Loucy (cell line): ENCODE results near the gene MYO10.

Source experiments
- H2AFZ ChIP-seq: fragments of 200-600 bp; sonication (generic); 2 replicates; pipeline ENCODE4 v1.6.0; 2016; ENCODE audit warnings: antibody characterized with exemption, mild to moderate bottlenecking, low read length, moderate library complexity
- H3F3A ChIP-seq: fragments of 200-600 bp; 2 replicates; pipeline ENCODE4 v1.6.0; 2016; ENCODE audit warnings: antibody characterized with exemption, low read depth, mild to moderate bottlenecking
- H3K27me3 ChIP-seq: fragments of 200-600 bp; sonication (generic); 2 replicates; pipeline ENCODE4 v1.6.1; 2014; ENCODE audit warnings: low read length, mild to moderate bottlenecking; ENCODE audit not compliant: insufficient read depth, poor library complexity, severe bottlenecking
- H3K36me3 ChIP-seq: fragments of 200-600 bp; sonication (generic); 2 replicates; pipeline ENCODE4 v1.6.1; 2016; ENCODE audit warnings: low read length; ENCODE audit not compliant: insufficient read depth
- H3K4me1 ChIP-seq: fragments of 200-600 bp; sonication (generic); 2 replicates; pipeline ENCODE4 v1.5.1; 2014; ENCODE audit warnings: low read length, mild to moderate bottlenecking; ENCODE audit not compliant: insufficient read depth, poor library complexity, severe bottlenecking
- H3K4me2 ChIP-seq: fragments of 200-600 bp; sonication (generic); 2 replicates; pipeline ENCODE4 v1.6.0; 2014; ENCODE audit warnings: antibody characterized with exemption, low read length, low read depth, mild to moderate bottlenecking; ENCODE audit not compliant: poor library complexity, severe bottlenecking
- H3K4me3 ChIP-seq: fragments of 200-600 bp; sonication (generic); 2 replicates; pipeline ENCODE4 v1.5.1; 2014; ENCODE audit warnings: low read length, mild to moderate bottlenecking, mixed read lengths; ENCODE audit not compliant: poor library complexity, severe bottlenecking
- H3K79me2 ChIP-seq: fragments of 200-600 bp; sonication (generic); 2 replicates; pipeline ENCODE4 v1.6.1; 2014; ENCODE audit warnings: low read length; ENCODE audit not compliant: insufficient read depth
- H3K9ac ChIP-seq: fragments of 200-600 bp; sonication (generic); 2 replicates; pipeline ENCODE4 v1.6.0; 2014; ENCODE audit warnings: mild to moderate bottlenecking, low read depth, low read length, moderate library complexity; ENCODE audit not compliant: poor library complexity, severe bottlenecking
- H3K9me2 ChIP-seq: fragments of 200-600 bp; sonication (generic); replicated peaks from 2 replicates; pipeline ENCODE4 v1.6.1; 2016; ENCODE audit warnings: low read depth, low read length, mixed read lengths
- H3K9me3 ChIP-seq: fragments of 200-600 bp; sonication (generic); 2 replicates; pipeline ENCODE4 v1.6.1; 2014; ENCODE audit warnings: mild to moderate bottlenecking, antibody characterized with exemption, low read length, low read depth; ENCODE audit not compliant: insufficient read depth
- H4K20me1 ChIP-seq: fragments of 200-600 bp; sonication (generic); 2 replicates; pipeline ENCODE4 v1.6.0; 2014; ENCODE audit warnings: antibody characterized with exemption, low read length, mild to moderate bottlenecking; ENCODE audit not compliant: insufficient read depth, poor library complexity, severe bottlenecking
- EZH2phosphoT487 ChIP-seq: fragments of 200-600 bp; IDR thresholded peaks from 2 replicates; pipeline ENCODE4 v1.6.1; 2018; ENCODE audit warnings: antibody characterized with exemption, mild to moderate bottlenecking, moderate library complexity, borderline replicate concordance
- TF ChIP-seq, protein P1 (sequence below): fragments of 200-600 bp; sonication (generic); conservative IDR thresholded peaks from 2 replicates; pipeline ENCODE4 v1.5.1; 2014; ENCODE audit warnings: mild to moderate bottlenecking, antibody characterized with exemption, low read length

The MYO10 gene

DNA sequence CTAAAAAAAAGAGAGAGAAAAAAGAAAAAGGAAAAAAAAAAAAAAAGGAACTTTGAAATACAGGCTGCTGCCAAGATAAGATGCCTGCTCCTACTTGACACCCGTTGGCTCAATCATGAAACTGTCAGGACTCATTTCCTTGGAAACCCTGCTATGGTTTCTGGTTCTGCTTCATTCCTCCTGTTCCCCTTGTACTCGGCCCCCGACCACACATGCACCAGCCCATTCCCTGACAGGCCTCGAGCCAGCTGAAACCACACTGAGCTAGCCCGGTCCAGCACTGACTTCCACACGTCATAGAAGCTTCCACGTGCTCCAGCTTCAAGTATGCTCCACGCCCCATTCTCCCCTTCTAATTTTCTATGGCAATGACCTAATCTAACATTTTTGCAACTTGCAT is 93.2 kb downstream of the MYO10 start:
- Histone ChIP-seq H3K79me2 (no peaks in the 10 kb centered on the region), H3F3A (no peaks in the 10 kb centered on the region), H3K36me3 (no peaks in the 10 kb centered on the region), H3K9ac (no peak overlapping the region), H3K4me3 (no peak overlapping the region), H4K20me1 (no peaks in the 10 kb centered on the region), H3K9me2 (no peaks in the 10 kb centered on the region), H3K4me1 (no peaks in the 10 kb centered on the region), H2AFZ (no peak overlapping the region), H3K9me3 (no peaks in the 10 kb centered on the region; the same call in 1 of the 2 replicates), H3K4me2 (no peak overlapping the region), H3K27me3 (no peaks in the 10 kb centered on the region)
- no peak for TF ChIP-seq EZH2phosphoT487
- TF ChIP-seq, protein P1, sequence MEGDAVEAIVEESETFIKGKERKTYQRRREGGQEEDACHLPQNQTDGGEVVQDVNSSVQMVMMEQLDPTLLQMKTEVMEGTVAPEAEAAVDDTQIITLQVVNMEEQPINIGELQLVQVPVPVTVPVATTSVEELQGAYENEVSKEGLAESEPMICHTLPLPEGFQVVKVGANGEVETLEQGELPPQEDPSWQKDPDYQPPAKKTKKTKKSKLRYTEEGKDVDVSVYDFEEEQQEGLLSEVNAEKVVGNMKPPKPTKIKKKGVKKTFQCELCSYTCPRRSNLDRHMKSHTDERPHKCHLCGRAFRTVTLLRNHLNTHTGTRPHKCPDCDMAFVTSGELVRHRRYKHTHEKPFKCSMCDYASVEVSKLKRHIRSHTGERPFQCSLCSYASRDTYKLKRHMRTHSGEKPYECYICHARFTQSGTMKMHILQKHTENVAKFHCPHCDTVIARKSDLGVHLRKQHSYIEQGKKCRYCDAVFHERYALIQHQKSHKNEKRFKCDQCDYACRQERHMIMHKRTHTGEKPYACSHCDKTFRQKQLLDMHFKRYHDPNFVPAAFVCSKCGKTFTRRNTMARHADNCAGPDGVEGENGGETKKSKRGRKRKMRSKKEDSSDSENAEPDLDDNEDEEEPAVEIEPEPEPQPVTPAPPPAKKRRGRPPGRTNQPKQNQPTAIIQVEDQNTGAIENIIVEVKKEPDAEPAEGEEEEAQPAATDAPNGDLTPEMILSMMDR = no peak

DNA sequence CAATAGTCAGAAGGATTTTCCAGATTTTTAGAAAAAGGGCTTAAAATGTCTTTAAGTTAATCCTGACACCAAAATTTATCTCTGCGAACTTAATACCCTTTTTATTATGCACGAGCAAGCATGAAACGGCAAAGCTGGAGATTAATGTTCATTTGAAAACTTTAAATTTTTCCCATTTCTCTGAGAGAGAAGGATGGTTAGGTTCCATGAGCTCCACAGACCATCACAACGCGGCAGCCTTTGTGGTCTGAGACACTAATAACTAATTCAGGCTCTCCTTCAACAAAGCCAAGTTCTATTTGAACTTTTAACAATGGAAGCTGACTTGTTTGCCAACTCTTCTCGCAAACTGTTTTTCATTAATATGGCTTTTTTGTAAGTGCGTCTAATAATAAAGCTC is 94.7 kb downstream of the MYO10 start:
- Histone ChIP-seq H3K9ac (no peak overlapping the region), H3K4me3 (no peak overlapping the region), H3K4me1 (no peaks in the 10 kb centered on the region), H3K9me2 (no peaks in the 10 kb centered on the region), H2AFZ (no peak overlapping the region), H3F3A (no peaks in the 10 kb centered on the region), H3K4me2 (no peak overlapping the region), H3K9me3 (peaks cover 3% of the 10 kb centered on the region; the same call in 1 of the 2 replicates), H3K36me3 (no peaks in the 10 kb centered on the region), H3K27me3 (no peaks in the 10 kb centered on the region), H3K79me2 (no peaks in the 10 kb centered on the region), H4K20me1 (no peaks in the 10 kb centered on the region)
- TF ChIP-seq, protein P1 = no peak
- TF ChIP-seq EZH2phosphoT487 = no peak

DNA sequence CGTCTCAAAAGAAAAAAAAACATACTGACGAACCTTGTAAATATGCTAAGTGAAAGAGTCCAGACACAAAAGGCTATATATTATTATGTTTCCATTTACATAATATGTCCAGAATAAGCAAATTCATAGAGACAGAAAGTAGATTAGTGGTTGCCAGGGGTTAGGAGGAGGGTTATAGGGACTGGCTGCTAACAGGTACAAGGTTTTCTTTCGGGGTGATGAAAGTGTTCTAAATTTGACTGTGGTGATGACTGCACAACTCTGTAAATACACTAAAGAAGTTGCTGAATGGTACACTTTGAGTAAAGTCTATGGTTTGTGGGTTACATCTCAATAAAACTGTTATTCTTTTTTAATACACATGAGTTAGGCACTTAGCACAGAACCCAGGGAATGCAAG is 98.8 kb downstream of the MYO10 start:
- Histone ChIP-seq H4K20me1 (no peaks in the 10 kb centered on the region), H3K9me3 (peaks cover 3% of the 10 kb centered on the region; the same call in 1 of the 2 replicates), H3K36me3 (no peaks in the 10 kb centered on the region), H3K4me3 (no peak overlapping the region), H3F3A (no peaks in the 10 kb centered on the region), H3K4me1 (no peaks in the 10 kb centered on the region), H3K27me3 (no peaks in the 10 kb centered on the region), H3K79me2 (no peaks in the 10 kb centered on the region), H2AFZ (no peak overlapping the region), H3K9me2 (no peaks in the 10 kb centered on the region), H3K4me2 (no peak overlapping the region), H3K9ac (no peak overlapping the region)
- TF ChIP-seq, protein P1 = no peak
- TF ChIP-seq EZH2phosphoT487 = no peak
